ENCODE results near the gene KIF1A.

GRCh38 chr2:240795454-240795853, 24.6 kb downstream of the KIF1A start:
- TF ChIP-seq POLR2A (IDR thresholded peaks at IDR 0.05) (no peak), CTCF (IDR thresholded peaks at IDR 0.05) (no peak)
